ENCODE results near the gene ARSB.

ARSB gene

DNA sequence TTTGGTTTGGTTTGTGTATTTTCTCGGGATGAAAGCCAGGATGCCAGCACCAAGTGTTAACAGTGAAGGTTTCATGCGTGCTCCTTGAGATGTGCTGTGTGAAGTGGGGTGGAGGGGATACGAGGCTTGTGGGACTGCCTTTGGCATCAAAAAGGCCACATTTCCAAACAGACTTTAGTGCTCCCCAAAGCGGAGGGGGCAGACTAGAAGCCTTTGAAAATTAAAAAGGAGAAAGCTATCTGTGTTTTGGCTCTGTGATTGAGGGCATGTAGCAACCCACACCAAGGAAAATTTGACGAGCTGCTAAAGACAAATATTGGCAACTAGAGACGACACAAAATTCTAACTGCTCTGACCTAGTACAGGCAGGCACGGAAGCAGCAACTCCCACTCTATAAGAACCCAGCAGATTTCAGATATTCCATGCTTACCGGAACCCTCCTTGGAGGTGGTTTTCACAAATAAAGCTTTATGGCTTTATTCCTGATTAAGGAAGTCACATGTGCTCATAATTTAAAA lies 154.5 kb downstream of the ARSB start:
- peak; percentile 8 for DNase-seq

DNA sequence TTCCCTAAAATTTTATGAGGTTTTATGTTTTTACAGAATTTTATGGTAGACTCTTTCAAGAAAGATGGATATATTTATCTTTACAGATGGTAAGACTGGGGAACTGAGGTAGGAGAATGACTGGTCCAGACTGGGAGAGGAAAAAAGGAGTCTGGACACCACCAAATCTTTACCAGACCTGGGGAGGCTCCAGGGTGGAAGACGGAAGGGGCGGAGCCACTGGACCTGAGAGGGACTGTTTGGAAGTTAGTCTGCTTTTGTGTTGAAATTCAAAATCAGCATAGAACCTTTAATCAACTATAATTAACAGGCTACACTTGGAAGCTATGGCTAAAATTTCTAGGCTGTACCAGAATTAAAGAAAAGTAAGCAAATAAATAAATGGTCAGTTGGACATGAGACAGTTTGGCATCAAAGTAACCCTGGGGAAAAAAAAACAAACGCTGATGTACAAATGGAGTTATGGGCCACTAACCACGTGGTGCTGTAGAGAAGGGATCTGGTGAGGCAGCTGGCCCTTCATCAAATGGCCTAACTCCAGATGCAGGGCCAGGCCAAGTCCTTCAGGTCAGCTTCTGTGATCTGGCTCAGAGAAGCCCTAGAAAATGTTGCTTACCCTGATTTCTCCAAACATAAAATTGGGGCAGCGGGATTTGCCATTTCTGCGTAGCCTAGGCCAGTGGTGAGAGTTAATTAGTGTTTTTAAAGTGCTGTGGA lies 155.1 kb downstream of the ARSB start:
- DNase-seq: peak; percentile 59

DNA sequence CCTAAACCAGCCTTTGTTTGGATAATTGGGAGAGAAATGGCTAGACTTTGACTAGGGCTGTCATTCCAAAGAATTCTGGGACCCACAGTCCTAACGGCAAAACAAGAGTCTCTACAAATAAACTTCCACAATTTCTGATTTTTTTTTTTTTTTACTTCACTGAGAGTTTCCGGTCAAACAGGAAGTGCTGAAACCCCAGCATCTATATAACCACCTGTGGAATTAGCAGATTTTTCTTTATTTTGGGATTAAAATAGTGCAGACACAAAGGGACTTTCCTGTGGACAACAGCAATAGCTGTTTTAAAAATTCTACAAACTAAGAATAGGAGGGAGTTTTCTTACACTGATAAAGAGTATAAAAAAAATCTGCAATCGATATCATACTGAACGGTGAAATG lies 157.4 kb downstream of the ARSB start:
- no peak for DNase-seq

DNA sequence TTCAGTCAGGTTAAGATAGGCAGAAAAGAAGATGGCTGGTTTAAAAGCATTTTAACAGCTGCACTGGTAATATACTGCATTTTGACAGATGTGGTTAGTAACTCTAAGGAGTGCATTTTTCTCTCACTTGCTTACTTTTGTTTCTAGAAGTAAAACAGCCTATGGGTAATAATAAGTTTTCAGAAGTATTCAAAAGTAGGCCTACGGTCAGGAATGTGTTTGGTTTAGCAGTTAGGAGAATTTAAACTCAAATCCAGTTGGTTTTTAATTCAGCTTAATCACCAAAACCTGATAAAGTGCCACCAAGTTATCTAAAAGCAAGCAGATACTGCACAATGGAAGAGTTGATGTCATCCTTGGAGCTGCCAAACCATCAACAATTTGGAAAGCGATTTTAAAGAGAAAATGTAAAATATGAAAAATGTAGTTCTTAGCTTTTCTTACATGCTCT lies 160.3 kb downstream of the ARSB start:
- DNase-seq: no peak

DNA sequence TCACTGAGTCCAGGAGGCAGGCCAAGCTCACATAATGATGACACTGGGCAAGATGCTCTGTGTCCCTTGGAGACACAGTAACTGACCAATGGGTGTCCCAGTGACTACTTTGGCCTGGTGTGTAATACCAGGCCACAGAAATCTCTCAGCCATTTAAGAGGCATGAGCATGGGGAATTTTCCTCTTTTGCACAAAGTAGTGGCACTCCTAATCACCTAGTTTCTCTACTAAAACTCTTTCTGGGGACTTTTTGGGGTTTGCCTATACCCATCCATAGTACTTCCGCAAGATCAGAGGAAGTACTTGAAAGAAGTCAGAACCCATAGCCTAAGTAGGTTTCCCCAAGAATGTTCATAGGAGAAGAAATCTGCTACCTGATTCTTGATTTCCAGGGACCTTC lies 161.9 kb downstream of the ARSB start:
- DNase-seq: no peak

DNA sequence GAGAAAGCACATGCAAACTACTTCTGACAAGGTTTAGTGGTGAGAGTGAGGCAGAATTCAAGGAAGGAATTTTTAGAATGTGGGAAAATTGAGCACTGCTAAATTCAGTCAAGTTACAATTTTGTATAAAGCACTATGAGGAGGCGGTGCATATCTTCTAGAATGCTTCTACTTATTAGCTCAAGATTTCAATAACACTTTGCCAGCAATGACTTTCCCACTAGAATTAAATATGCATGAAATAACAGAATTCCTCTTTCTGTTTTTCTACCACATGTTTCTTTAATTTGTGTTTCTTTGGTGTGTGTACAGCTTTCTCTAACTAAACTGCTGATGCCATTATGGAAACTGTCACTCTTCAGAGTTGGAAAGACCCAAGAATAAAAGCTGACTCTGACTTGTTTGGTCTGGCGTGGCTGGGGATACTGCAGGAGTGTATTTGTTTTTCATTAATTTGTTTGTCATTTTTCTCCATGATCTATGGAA lies 163.5 kb downstream of the ARSB start:
- no peak for DNase-seq

DNA sequence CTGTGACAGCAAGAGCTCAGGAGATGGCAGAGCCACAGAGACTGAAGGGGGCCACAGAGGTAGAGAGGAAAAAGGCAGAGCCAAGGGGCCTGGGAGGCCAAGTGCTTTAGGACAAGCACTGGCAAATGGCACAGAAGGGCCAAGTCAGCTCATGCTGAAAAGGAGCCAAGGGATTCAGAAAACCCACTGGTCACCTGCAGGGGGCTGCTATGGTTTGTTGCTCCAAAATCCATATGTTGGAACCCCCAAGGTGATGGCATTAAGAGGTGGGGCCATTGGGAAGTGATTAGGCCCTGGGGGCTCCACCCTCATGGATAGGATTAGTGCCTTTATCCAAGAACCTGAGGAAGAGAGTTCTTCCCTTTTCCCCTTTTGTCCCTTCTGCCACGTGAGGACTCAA lies 165.4 kb downstream of the ARSB start:
- DNase-seq: no peak

DNA sequence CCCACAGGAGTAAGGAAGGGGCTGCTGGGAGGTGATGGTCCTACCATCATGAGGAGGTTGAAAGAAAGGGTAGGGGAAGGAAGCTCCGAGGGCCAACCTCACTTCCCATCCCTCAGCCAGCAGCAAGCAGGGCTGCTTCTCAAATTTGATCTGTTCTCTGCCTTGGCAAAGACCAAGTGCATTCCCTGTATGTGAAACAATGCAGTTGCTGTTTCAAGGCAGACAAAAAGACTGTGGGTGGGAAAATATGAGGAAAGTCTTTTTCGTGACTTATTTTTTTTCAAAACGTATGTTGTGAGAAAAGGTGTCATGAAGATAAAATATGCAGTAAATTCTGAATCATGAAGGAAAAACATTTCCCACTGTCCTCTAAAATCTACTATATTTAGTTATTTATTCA lies 165.9 kb downstream of the ARSB start:
- no peak for DNase-seq

DNA sequence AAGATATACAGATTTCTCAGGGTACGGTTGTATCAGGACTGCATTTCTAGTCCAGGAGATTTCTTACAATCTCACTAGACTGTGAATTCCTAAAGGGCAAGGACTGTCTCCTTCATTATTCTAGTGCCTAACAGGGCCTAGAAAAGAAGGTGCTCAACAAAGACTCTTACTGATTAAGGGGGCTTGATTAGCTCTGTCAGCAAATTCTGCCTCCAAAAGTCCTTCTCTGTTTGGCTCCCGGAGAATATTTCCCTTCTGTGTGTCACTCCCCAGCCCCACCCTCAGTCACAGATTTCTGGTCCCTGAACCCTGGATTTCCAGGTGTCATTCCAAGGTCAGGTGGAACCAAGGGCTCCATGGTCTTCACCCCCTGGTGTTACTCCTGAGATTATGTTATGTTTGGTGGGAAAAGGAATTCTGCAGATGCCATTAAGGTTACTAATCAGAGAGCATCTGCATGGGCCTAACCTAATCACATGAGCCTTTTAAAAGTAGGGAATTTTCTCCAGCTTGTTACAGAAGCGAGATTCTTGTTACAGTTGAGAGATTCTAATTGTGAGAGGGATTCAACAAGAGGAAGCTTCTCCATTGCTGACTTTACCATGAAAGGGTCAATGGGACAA lies 168.9 kb downstream of the ARSB start:
- DNase-seq: no peak

DNA sequence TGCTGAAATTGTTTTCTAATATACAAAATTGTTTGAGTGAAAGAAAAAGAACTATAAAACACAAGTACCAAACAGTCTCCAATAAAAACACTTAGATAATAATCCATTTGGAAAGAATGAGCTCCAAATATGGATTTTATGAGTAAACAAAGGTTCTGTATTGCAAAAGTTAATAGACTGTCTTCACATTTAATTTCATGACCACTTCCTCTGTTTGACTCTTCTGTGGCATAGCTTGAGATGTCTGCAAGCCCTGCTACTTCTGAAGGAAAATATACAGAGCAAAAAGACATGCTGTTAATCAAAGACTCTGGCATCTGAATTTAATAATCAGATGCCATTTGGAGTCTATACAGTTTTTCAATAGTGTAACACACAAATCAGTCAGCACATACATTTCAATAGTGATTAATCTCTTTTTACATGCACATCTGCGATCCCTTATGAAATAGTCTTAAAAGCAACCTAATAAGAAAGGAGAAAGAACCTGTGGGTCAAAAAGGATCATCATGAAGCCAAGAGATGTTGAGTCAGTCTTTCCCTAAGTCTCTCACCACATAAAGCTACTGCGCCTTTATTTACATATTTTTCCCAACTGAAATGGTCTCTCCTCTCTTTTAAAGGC lies 171.1 kb downstream of the ARSB start:
- no peak for DNase-seq

DNA sequence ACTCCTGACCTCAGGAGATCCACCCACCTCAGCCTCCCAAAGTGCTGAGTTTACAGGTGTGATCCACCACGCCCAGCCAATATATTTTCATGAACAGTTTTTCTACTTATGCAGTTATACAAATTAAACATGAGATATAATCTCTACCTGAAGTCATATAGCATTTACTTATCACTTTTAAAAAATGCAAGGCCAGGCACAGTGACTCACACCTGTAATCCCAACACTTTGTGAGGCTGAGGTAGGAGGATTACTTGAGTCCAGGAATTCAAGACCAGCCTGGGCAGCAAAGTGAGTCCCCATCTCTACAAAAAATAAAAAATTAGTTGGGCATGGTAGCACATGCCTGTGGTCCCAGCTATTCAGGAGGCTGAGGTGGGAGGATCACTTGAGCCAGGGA lies 171.8 kb downstream of the ARSB start:
- DNase-seq: no peak

DNA sequence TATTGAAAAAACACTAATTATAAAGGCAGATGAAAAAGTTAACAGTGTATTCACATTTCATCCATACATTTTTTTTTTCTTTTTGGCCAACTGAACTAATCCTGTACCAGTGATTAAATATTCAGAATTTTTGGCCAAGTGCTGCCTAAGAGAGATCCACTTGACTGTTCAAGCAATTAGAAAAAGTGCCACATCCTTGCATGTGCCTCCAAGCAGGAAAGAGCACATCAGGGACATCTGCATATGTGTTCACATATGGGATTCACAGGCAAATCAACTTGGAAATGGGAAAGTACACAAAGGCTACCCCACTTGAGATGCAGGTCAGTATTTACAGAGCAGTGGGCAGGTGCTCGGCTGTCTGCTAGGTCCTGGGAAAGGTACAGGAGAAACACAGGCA lies 173.2 kb downstream of the ARSB start:
- peak; percentile 88 for DNase-seq

DNA sequence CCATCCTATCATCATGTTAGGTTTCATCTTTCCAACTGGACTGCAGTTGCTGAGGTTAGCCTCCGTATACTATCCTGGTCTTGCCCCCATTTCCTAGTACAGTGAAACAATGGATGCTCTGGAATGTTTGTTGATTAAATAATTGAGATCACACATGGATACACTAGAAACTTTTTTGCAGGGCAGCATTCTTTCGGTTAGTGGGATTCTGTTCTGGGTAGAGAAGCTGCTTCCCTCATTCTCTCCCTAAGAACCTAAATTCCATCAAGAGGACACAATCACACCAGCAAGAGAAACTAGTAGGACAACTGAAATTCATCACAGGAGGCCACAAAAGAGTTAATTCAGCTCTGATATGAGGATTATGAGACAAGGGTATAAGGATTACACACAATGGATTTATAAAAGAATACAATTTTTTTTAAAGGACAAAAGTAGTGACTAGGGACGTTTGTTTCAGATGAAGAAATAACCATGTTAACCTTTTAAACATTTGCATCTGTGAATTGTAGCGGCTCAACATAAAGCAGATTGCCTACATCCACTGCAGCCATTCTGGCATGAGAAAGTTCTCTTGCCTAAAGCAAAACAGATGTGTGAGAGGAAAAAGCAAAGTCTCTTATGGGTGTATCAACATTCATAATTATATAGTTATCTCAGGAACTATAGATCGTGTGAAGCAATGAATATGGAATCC lies 173.8 kb downstream of the ARSB start:
- DNase-seq: no peak

DNA sequence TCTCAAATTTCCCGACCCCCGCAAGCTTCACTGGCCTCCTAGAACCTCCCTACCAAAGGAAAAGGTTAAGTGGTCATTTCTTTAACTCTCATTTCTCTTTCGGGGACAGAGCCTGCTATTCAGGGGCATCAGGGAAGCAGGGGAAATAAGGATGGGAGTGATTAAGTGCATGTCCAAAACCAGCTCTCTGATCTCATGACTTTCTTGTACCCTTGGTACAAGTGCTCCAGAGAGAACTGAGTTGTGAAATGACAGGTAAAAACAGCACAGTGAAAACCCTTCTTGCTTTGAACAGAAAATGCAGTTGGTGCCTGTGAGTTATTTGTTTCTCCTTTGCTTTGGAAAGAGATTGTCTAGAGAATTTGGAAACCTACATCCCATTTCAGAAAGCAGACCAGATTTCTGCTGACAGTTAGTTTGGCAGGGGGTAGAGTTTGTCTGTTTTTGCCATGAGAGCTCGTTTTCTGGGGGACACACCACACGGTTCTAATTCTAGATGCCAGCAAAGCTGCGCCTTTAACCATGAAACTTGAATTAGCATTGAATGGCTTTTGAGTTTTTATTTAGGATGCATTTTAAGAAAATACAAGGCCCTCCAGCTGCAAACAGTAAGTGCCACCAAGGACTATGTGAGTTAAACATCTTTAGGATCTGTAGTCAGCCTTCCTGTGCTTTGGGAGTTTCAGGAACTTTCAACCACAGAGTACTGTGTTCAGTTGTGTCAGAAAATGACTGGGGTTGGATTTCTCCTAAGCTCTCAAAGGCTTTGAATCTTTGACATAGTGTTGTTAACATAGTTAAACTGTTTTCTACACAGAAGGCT lies 174.8 kb downstream of the ARSB start:
- DNase-seq: no peak

DNA sequence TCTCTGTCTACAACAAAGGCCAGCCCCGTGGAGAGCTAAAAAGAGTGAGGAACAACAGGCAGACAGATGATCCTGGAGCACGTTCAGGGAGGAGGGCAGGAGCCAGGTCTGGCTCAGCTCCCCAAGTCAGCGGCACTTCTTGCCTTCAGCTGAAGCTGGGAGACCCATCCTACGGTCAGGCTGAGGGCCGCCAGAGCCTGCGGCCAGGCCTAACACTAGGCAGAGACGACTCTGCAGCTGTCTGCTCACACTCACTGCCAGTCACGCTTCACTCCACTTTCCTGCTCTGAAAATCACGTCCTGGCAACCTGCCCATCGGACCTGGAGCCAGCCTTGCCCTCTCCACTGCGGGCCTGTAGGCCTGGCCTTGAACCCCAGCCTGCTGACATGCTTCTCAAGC lies 175.7 kb downstream of the ARSB start:
- DNase-seq: peak; percentile 69

DNA sequence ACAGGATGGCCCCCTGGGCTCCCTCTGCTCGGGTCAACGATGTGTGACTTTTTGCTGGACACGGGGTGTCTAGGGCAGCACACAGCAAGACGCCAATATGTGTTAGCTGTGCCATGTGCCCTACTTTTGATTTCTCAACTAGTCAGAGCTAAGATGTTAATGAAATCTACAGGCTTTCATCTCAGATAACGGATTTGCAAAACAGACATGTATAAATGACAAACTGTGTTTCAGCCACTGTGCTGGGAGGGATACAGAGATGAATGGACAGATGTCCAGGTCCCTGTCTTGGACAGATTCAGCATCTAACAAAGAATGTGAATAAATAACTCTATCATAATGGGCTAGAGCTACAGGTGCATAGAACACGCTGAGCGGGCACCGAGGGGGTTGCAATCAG lies 176.3 kb downstream of the ARSB start:
- DNase-seq: no peak

DNA sequence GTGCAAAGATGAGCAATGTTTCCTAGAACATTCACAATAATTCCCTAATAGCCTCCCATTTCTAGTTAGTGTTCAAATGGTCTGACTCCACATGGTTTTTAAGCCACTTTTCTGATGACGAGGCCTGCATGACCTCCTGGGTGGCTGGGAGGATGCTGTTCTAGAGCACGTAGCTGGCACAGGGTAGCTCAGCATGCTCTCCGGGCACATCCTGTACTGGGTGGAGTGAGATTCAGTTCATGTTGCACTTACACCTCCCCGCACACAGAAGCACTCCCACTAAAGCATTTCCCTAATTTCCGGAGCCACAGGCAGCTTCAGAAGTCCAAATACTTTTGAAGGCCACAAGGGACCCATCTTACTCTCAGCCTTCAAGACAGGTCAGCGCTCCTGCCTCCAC lies 176.7 kb downstream of the ARSB start:
- no peak for DNase-seq

DNA sequence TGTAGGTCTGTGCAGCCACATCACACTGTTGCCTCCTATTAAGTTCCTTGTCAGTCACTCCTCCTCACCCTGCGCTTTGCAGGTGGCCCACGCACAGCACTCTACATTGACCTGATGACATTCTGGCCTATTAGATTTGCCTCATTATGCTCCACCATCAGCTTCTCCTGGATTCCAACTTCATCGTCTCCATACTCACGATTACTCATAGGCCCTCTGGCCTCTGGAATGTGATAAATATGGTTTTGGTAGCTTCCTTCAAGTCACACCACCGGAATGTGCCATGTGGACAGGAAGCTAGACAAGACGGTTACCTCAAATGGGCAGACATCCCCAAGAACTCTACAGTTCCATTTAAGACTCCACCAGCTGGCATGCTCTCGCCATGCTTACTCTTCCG lies 178.6 kb downstream of the ARSB start:
- DNase-seq: no peak

DNA sequence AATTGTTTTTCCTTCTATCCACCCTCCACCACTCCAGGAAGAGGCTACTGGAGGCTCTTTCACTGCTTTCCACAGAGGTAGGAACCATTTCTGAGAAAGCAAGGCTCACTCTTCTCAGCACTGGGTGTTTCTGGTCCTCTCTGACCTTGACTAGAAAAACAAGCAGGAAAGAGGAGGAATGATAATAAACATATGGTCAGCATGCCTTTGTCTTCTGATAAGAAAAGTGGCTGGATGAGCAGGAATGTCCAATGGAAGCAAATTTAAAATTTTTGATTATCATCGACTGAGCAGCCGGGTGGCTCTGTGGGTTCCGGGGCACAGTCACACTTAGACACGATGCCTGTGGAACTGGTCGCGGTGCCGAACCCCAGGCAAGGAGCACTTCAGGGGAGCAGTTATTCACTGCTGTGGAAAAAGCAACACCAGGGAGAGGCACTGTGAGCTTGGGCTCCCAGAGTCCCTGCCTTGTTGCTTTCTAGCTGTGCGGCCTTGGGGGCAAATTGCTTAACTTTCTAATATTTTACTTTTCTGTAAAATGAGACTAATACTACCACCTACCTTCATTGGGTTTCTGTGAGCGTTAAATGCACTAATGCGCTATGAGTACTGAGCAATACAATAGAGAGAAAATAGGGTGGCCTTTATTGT lies 179.5 kb downstream of the ARSB start:
- DNase-seq: no peak

DNA sequence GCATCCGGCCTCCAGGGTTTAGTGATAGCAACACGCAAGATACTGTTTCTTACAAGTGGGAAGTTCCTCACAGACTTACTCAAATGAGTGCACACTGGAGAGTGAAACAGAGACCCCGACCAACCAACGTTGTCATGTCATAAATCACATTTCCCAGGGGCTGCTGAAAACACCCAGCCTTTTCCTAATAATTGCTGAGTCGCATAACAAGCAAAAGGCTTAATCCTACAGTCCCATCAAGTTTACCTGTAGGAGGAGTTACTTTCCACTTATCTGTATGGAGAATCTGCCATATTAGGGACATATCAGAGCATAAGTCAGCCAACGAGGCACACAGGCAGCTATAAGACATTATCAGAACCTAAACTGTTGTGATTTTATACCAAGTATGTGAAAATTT lies 180.1 kb downstream of the ARSB start:
- no peak for DNase-seq

DNA sequence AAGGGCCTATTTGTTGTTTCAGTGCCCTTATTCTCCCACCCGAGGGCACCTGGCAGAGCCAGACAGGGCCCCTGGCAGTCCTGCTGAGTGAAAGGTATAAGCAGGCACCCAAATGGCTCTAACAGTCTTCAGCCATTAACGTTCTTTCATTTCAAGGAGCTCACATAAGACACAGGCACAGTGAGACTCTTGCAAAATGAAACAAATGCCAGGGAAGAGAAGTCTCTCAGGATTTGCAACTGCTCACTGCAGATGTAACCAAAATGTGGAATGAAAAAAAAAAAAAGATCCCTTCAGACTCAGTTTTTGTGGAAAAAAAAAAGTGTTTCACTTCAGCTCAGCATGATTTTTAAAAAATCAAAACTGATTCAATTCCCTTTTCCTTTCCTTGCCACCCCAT lies 181.2 kb downstream of the ARSB start:
- DNase-seq: no peak

DNA sequence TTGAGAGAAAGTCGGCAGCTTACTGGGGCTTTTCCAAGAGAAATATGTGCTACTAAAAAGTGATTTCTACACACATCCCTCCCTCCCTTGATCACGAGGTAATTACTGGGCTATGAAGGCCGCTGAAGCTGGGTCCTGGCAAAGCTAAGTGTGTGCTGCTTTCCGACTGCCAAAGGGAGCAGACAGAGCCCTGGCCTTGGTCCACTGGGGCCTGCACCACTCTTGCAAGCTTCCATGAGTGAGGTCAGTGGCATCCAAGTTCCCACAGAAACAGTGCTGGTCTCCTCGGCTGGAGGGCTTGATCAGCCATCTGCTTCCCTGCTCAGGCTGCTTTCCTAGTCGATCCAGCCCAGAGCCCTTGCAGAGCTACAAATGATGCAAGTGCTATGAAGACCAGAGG lies 181.8 kb downstream of the ARSB start:
- DNase-seq: no peak
